B cell (primary cell): ENCODE data around the gene CENPP. TPM values are rescaled to one million over a fixed set of nuclear protein-coding genes. Genes with fewer than 3 reads are reported as not detected.

ENCODE experiments used
- ATAC-seq: fragments of 200-7000 bp; cut with Tn5 transposase; one replicate; pipeline ENCODE4 v1.10.0; 2021; ENCODE audit warnings: low read depth, mild to moderate bottlenecking, moderate number of reproducible peaks, moderate library complexity
- CTCF ChIA-PET: fragments of 350-600 bp; sonication (Branson Sonifier 250); formaldehyde crosslinking; loops from one replicate; lab custom pipeline; 2021; ENCODE audit warnings: antibody characterized with exemption, inconsistent platforms; lab: Charles Lee
- POLR2A ChIA-PET: fragments of 350-600 bp; sonication (Branson Sonifier 250); formaldehyde crosslinking; loops from one replicate; lab custom pipeline; 2021; ENCODE audit warnings: antibody characterized with exemption; lab: Charles Lee
- DNase-seq: peaks from one replicate; pipeline ENCODE4 v3.0.0; 2013
- H2AFZ ChIP-seq: 2 replicates; pipeline ENCODE4 v1.6.1; 2012; ENCODE audit warnings: mild to moderate bottlenecking, low read depth, low read length; ENCODE audit not compliant: insufficient read depth, poor library complexity, severe bottlenecking
- H3K27ac ChIP-seq, 2 donors: 1 replicate in 1 of 2; 2 replicates in 1 of 2; pipeline ENCODE4 v1.5.1; 2012 to 2013; ENCODE audit warnings: low read length in 2 of 2, mild to moderate bottlenecking in 2 of 2, moderate library complexity in 1 of 2
- H3K27me3 ChIP-seq, 4 experiments: fragments of 200-600 bp in 1 of 4; sonication (generic) in 1 of 4; replicated peaks in 1 of 4; 1 replicate in 2 of 4; 2 replicates in 2 of 4; pipeline versions ENCODE4 v1.6.1 to v1.7.0; 2013 to 2016; ENCODE audit warnings: low read length in 3 of 4, mild to moderate bottlenecking in 2 of 4, mixed read lengths in 1 of 4, moderate library complexity in 1 of 4; ENCODE audit not compliant: insufficient read depth in 4 of 4, control insufficient read depth in 3 of 4; ENCODE audit errors: control extremely low read depth in 1 of 4
- H3K36me3 ChIP-seq, 2 experiments: replicated peaks in 1 of 2; 1 replicate in 1 of 2; 2 replicates in 1 of 2; pipeline versions ENCODE4 v1.6.1 to v1.7.1; 2013; ENCODE audit warnings: low read length in 1 of 2; ENCODE audit not compliant: insufficient read depth in 2 of 2, control insufficient read depth in 1 of 2; ENCODE audit errors: control extremely low read depth in 1 of 2, extremely low read depth in 1 of 2
- H3K4me1 ChIP-seq, 2 donors: fragments of 200-600 bp in 1 of 2; sonication (generic) in 1 of 2; 1 replicate in 1 of 2; 2 replicates in 1 of 2; pipeline versions ENCODE4 v1.5.1 to v1.6.1; 2013 to 2017; ENCODE audit warnings: low read length in 2 of 2; ENCODE audit not compliant: control insufficient read depth in 2 of 2, insufficient read depth in 2 of 2
- H3K4me2 ChIP-seq: replicated peaks from 2 replicates; pipeline ENCODE3; 2012; ENCODE audit warnings: mild to moderate bottlenecking, low read depth, low read length; ENCODE audit not compliant: poor library complexity, severe bottlenecking
- H3K4me3 ChIP-seq, 5 experiments: fragments of 200-600 bp in 1 of 5; sonication (generic) in 1 of 5; 1 replicate in 3 of 5; 2 replicates in 2 of 5; pipeline versions ENCODE4 v1.5.1 to v1.7.0; 2011 to 2016; ENCODE audit warnings: low read length in 4 of 5, mild to moderate bottlenecking in 4 of 5, low read depth in 2 of 5, control low read depth in 1 of 5, moderate library complexity in 1 of 5; ENCODE audit not compliant: insufficient read depth in 1 of 5; ENCODE audit errors: control extremely low read depth in 1 of 5, extremely low read depth in 1 of 5
- H3K79me2 ChIP-seq: fragments of 200-600 bp; sonication (generic); one replicate; pipeline ENCODE4 v1.6.0; 2016; ENCODE audit warnings: low read length; ENCODE audit not compliant: control insufficient read depth, insufficient read depth
- H3K9ac ChIP-seq: fragments of 200-600 bp; sonication (generic); 2 replicates; pipeline ENCODE4 v1.6.1; 2017; ENCODE audit warnings: mild to moderate bottlenecking, low read length, moderate library complexity
- H3K9me3 ChIP-seq, 3 donors: one replicate each; pipeline versions ENCODE4 v1.6.1 to v1.7.1; 2013; ENCODE audit warnings: low read length in 2 of 3; ENCODE audit not compliant: control insufficient read depth in 2 of 3, insufficient read depth in 1 of 3; ENCODE audit errors: control extremely low read depth in 1 of 3
- H4K20me1 ChIP-seq: 2 replicates; pipeline ENCODE4 v1.6.0; 2012; ENCODE audit warnings: mild to moderate bottlenecking, low read length; ENCODE audit not compliant: insufficient read depth, control insufficient read depth, poor library complexity, severe bottlenecking
- H3K27ac Mint-ChIP-seq: one replicate; pipeline ENCODE4 v1.8.0; 2021; ENCODE audit warnings: mixed read lengths
- H3K27me3 Mint-ChIP-seq: one replicate; pipeline ENCODE4 v1.8.0; 2021; ENCODE audit warnings: mixed read lengths
- H3K4me1 Mint-ChIP-seq: one replicate; pipeline ENCODE4 v1.8.0; 2021; ENCODE audit warnings: mixed read lengths
- H3K4me3 Mint-ChIP-seq: one replicate; pipeline ENCODE4 v1.8.0; 2021; ENCODE audit warnings: mixed read lengths
- H3K9me3 Mint-ChIP-seq: one replicate; pipeline ENCODE4 v1.8.0; 2022; ENCODE audit warnings: mixed read lengths; ENCODE audit not compliant: insufficient read depth
- CTCF ChIP-seq: fragments of 200-600 bp; IDR thresholded peaks from one replicate; pipeline ENCODE4 v1.8.0; 2022; ENCODE audit warnings: antibody characterized with exemption, mild to moderate bottlenecking
- EZH2 ChIP-seq: IDR thresholded peaks from 2 replicates; pipeline ENCODE4 v1.6.1; 2012; ENCODE audit warnings: borderline replicate concordance, low read depth, mild to moderate bottlenecking, moderate library complexity, low read length; ENCODE audit not compliant: insufficient read depth, poor library complexity, severe bottlenecking
- WGBS: methylation state at CpG from one replicate; pipeline ENCODE4 v1.1.5; 2013; ENCODE audit warnings: missing lambda C conversion rate; ENCODE audit not compliant: insufficient coverage; 5-methylcytosine and 5-hydroxymethylcytosine counted together
- intact Hi-C: fragments of 100-400 bp; cut with micrococcal nuclease; formaldehyde crosslinking; loops from one replicate; pipeline ENCODE4 v1.10.0; 2022
- polyA plus RNA-seq: library from polyadenylated mRNA; depleted of rRNA; stranded (reverse); fragments of >200 nt; gene quantifications from 2 replicates; pipeline ENCODE4 v1.2.3, GENCODE V29; 2012
- total RNA-seq, 2 donors: library from RNA; stranded (reverse); fragments of 120-200 nt in 1 of 2; gene quantifications; 1 replicate in 1 of 2; 2 replicates in 1 of 2; pipeline versions ENCODE4 v1.2.3 to v1.2.4, GENCODE V29; 2013 to 2022

CENPP gene
- total and polyA plus RNA-seq, 2 donors (not counting 1 experiment from before 2014, with no cell fraction given): 1.4 to 6.2 TPM

- H3K4me3 Mint-ChIP-seq: no peak overlapping the region
- ChIA-PET POLR2A (no interaction called here), CTCF (no interaction called here)
- Histone ChIP-seq H3K4me3 (no peak overlapping the region), H2AFZ (no peak overlapping the region), H3K27me3 (no peaks in the 10 kb centered on the region), H3K36me3 (no peaks in the 10 kb centered on the region), H4K20me1 (no peaks in the 10 kb centered on the region), H3K4me1 (no peaks in the 10 kb centered on the region), H3K27ac (no peak overlapping the region), H3K9ac (no peak overlapping the region), H3K79me2 (no peaks in the 10 kb centered on the region), H3K9me3 (no peaks in the 10 kb centered on the region), H3K4me2 (no peak overlapping the region)
- TF ChIP-seq EZH2 (no peak), CTCF (no peak)
- no peak overlapping the region for H3K27ac Mint-ChIP-seq
- no peaks in the 10 kb centered on the region for H3K9me3 Mint-ChIP-seq
- H3K27me3 Mint-ChIP-seq: no peaks in the 10 kb centered on the region
- ATAC-seq (no peak), DNase-seq (no peak)
- intact Hi-C loops: no loop called here
- 100% methylated on average over 1 of the region's 4 CpGs for WGBS
- H3K4me1 Mint-ChIP-seq: no peaks in the 10 kb centered on the region
These were observed 163.2 kb downstream of the CENPP start for GRCh38 chr9:92488681-92489550.

- Histone ChIP-seq H3K4me3 (no peak overlapping the region), H3K9ac (no peak overlapping the region), H3K79me2 (no peaks in the 10 kb centered on the region), H3K36me3 (no peaks in the 10 kb centered on the region), H2AFZ (no peak overlapping the region), H4K20me1 (no peaks in the 10 kb centered on the region), H3K4me2 (no peak overlapping the region), H3K4me1 (no peaks in the 10 kb centered on the region), H3K27ac (no peak overlapping the region), H3K27me3 (no peaks in the 10 kb centered on the region), H3K9me3 (no peaks in the 10 kb centered on the region)
- ChIA-PET CTCF (no interaction called here), POLR2A (no interaction called here)
- Mint-ChIP-seq H3K27ac (no peak overlapping the region), H3K9me3 (no peaks in the 10 kb centered on the region), H3K4me3 (no peak overlapping the region), H3K4me1 (no peaks in the 10 kb centered on the region), H3K27me3 (no peaks in the 10 kb centered on the region)
- WGBS: 69% methylated on average over 2 of the region's 3 CpGs
- intact Hi-C loops: no loop called here
- ATAC-seq: no peak
- no peak for DNase-seq
- TF ChIP-seq CTCF: no peak
These were observed 167.1 kb downstream of the CENPP start for GRCh38 chr9:92492781-92493401.
